Muscle of leg (tissue), 11 donors: ENCODE results near the gene RNF207. TPM values are rescaled to one million over a fixed set of nuclear protein-coding genes. Genes with fewer than 3 reads are reported as not detected.

ENCODE experiments used
- DNase-seq: peaks from one replicate; pipeline ENCODE4 v3.0.0; 2013
- H3K27ac ChIP-seq: one replicate; pipeline ENCODE4 v1.5.1; 2013; ENCODE audit warnings: mild to moderate bottlenecking, low read length, control low read depth
- H3K27me3 ChIP-seq: one replicate; pipeline ENCODE4 v1.6.1; 2013; ENCODE audit warnings: low read length; ENCODE audit not compliant: control insufficient read depth, insufficient read depth
- H3K36me3 ChIP-seq: one replicate; pipeline ENCODE4 v1.6.1; 2013; ENCODE audit warnings: low read length; ENCODE audit not compliant: control insufficient read depth, insufficient read depth
- H3K4me1 ChIP-seq: one replicate; pipeline ENCODE4 v1.6.1; 2013; ENCODE audit warnings: low read length; ENCODE audit not compliant: control insufficient read depth, insufficient read depth
- H3K4me3 ChIP-seq: one replicate; pipeline ENCODE4 v1.5.1; 2013; ENCODE audit warnings: low read length, control low read depth
- H3K9me3 ChIP-seq: replicated peaks from 2 replicates; pipeline ENCODE4 v1.6.1; 2013; ENCODE audit warnings: low read depth, low read length; ENCODE audit not compliant: control insufficient read depth
- WGBS: methylation state at CpG from one replicate; pipeline ENCODE4 v1.1.5; 2013; ENCODE audit warnings: missing lambda C conversion rate; ENCODE audit not compliant: insufficient coverage; 5-methylcytosine and 5-hydroxymethylcytosine counted together
- polyA plus RNA-seq, 8 donors: library from polyadenylated mRNA; unstranded; fragments of 120-200 nt; gene quantifications; one replicate each; pipeline versions ENCODE4 v1.2.1 to v1.2.3, GENCODE V29; 2013; ENCODE audit warnings: inconsistent platforms in 1 of 8, low replicate concordance in 1 of 8; ENCODE audit not compliant: insufficient read length in 8 of 8, insufficient read depth in 1 of 8
- total RNA-seq: library from RNA; stranded (reverse); fragments of 120-200 nt; gene quantifications from one replicate; pipeline ENCODE4 v1.2.4, GENCODE V29; 2013

RNF207 gene
- total and polyA plus RNA-seq, 9 donors, result 13.4 to 41.6 (median 21.7) TPM

DNA sequence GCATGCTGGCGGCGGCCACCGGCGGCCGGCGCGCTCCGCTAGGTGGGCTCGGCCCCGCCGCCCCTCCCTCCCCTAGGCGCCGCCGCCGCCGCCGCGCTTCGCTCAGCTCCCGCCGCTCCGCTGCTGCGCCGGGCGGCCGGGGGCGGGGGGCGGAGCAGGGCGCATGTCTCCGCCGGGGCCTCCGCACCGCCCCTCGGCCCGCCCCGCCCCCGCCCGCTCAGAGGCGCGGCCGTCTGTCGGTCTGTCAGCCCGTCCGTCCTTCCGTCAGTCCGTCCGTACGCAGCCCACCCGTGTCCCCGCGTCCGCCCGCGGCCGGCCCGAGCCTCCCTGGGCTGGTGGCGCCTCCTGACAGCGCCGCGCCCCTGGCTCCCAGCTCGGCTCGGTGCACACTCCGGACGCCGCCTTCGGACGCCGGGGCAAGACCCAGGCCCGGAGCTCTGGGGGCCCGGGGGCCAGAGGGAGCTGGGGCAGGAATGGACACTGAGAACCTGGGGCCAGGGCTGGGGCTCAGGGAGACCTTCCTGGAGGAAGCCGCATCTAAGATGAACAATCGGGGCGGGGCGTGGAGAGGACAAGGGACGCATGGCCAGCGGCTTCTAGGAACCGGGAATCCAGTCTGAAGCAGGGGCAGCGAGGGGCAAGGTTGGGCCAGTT is 55.2 kb downstream of the RNF207 start, which contains the start of gene GPR153:
Gene GPR153, minus strand, starts transcription at position 138 of the 654 bp plus-strand sequence. CDS start 6,193 bp downstream, outside the sequence.
- peaks cover 15% of the 10 kb centered on the region for H3K27me3 ChIP-seq
- H3K4me3 ChIP-seq, result peak within 1 kb of the TSS; percentile 61
- H3K9me3 ChIP-seq, result no peaks in the 10 kb centered on the region
- H3K27ac ChIP-seq, result peak within 1 kb of the TSS; percentile 92
- H3K36me3 ChIP-seq, result no peaks in the 10 kb centered on the region
- H3K4me1 ChIP-seq, result peaks cover 58% of the 10 kb centered on the region
- 1% methylated on average over 78 of the region's 78 CpGs for WGBS
- DNase-seq, result peak; percentile 75

DNA sequence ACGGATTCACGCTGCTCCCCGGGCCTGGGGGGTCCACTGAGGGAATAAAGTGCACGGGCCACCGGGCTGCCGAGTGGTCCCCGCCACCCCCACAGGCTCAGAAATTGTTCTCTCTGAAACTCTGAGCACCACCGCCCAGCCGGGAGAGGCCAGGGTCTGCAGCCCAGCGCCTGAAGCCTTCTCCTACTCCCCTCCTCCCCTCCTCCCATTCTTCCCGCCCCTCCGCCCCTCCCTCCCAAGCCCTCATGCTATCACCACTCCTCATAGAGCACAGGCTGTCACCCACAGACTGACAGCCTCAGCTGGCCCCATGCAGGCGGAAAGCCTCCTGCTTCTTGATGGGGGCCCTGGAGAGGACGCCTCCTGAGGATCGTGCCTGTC is 55.7 kb downstream of the RNF207 start:
- DNase-seq, result peak; percentile 85
- peaks cover 15% of the 10 kb centered on the region for H3K27me3 ChIP-seq
- no peaks in the 10 kb centered on the region for H3K9me3 ChIP-seq
- H3K4me1 ChIP-seq, result peaks cover 64% of the 10 kb centered on the region
- peak overlapping the region; percentile 46 for H3K4me3 ChIP-seq
- no peaks in the 10 kb centered on the region for H3K36me3 ChIP-seq
- peak overlapping the region; percentile 92 for H3K27ac ChIP-seq
- WGBS, result 16% methylated on average over 10 of the region's 15 CpGs

DNA sequence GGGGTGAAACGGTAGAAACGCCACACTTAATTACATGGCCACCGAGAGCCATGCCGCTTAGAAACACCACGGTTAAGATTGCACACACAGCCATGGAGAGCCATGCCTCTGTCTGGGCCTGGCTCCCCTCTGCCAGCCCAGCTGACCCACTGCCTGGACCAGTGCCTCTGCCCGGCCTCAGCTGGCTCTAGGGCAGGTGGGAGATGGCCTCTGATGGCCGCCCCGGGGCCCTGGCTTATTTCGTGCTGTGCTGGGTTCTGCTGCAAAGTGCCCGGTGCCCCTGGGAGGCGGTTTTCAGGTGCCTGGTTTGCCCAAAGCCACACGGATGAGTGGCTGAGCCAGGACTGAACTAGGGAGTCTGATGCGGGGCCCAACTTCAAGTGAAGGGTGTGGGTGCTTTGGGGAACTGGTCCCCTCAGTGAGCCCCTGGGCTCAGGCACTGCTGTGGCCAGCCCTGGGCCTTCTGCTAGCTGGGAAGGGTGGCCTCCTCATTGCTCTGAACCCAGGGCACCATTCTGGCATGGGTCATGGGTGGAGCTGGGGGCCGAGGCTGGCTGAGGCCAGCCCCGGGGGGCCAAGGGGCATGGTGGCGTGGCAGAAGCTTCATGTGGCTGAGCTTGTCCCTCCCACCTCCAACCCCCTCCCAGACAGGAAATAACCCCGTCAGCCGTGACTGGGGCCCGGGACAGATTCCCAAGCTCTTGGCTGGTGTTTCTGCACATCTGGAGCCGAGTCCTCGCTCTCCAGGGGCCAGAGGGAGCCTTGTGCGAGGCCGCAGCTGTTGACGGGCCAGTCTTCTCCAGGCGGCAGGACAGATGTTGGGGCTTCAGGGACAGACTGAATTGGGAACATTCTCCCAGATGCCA is 56.9 kb downstream of the RNF207 start:
- H3K4me3 ChIP-seq, result no peak overlapping the region
- H3K27me3 ChIP-seq, result peaks cover 15% of the 10 kb centered on the region
- DNase-seq, result peak; percentile 96
- WGBS, result 41% methylated on average over 25 of the region's 25 CpGs
- no peaks in the 10 kb centered on the region for H3K36me3 ChIP-seq
- peaks cover 72% of the 10 kb centered on the region for H3K4me1 ChIP-seq
- H3K27ac ChIP-seq, result peak overlapping the region; percentile 83
- no peaks in the 10 kb centered on the region for H3K9me3 ChIP-seq

DNA sequence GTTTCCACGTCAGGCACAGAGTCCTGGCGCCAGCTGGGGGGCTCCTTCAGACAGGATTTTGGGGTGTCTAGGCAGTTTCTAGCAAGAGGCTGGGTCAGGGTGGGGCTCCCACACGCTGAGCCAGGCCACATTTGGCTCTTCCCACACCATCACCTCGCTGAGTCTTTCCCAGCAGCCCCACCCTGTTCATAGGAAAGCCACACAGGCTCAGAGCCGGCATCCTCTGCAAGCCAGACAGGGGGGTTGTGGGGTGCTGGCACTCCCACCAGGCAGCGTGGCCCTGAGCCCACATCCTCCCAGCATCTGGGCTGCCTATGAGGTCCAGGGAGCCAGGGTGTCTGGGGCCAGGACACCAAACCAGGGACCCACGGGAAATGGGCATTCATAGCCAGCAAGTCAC is 57.8 kb downstream of the RNF207 start:
- no peak overlapping the region for H3K4me3 ChIP-seq
- H3K27ac ChIP-seq, result peak overlapping the region; percentile 74
- H3K4me1 ChIP-seq, result peaks cover 72% of the 10 kb centered on the region
- WGBS, result 44% methylated on average over 4 of the region's 7 CpGs
- peaks cover 15% of the 10 kb centered on the region for H3K27me3 ChIP-seq
- H3K9me3 ChIP-seq, result no peaks in the 10 kb centered on the region
- no peaks in the 10 kb centered on the region for H3K36me3 ChIP-seq
- peak; percentile 45 for DNase-seq

DNA sequence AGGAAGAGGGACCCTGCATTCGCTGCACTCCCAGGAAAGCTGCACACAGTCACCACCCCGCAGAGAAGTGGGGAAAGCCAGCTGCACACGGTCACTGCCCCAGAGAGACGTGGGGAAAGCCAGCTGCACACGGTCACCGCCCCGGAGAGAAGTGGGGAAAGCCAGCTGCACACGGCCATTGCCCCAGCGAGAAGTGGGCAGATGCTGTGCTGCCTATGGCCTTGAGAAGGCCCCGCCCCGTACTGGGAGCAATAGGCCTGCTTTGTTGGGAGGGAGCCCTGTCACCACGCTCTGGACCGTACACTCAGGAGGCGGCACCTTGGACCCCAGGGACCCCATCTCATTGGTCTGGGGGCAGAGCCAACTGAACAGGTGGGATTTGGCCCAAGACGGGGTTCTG is 59.2 kb downstream of the RNF207 start:
- no peak overlapping the region for H3K27ac ChIP-seq
- WGBS, result 69% methylated on average over 13 of the region's 15 CpGs
- H3K4me1 ChIP-seq, result peaks cover 80% of the 10 kb centered on the region
- no peak overlapping the region for H3K4me3 ChIP-seq
- peaks cover 13% of the 10 kb centered on the region for H3K27me3 ChIP-seq
- no peaks in the 10 kb centered on the region for H3K36me3 ChIP-seq
- no peaks in the 10 kb centered on the region for H3K9me3 ChIP-seq
- DNase-seq, result peak; percentile 54

DNA sequence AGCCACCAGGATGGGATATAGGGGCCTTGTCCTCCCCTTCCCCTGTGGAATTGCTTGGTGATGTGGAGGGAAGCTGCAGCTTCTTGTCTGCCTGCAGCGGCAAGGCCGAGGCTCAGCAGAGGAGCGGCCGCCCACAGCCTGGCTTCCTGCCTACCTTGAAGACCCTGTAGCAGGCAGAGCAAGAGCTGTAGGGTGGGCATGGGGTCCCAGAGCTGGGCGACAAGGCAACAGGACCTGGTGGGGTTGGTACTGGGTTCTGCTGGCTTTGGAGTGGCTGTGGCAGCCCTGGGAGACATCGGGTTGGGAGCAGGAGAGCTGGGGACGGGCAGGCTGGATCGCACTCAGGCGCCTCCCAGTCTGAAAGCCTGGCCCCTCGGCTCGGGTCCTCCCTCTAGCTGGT is 60.7 kb downstream of the RNF207 start:
- no peak for DNase-seq
- WGBS, result 67% methylated on average over 9 of the region's 11 CpGs
- no peak overlapping the region for H3K4me3 ChIP-seq
- no peaks in the 10 kb centered on the region for H3K9me3 ChIP-seq
- H3K4me1 ChIP-seq, result peaks cover 87% of the 10 kb centered on the region
- H3K27me3 ChIP-seq, result peaks cover 8% of the 10 kb centered on the region
- no peak overlapping the region for H3K27ac ChIP-seq
- no peaks in the 10 kb centered on the region for H3K36me3 ChIP-seq

DNA sequence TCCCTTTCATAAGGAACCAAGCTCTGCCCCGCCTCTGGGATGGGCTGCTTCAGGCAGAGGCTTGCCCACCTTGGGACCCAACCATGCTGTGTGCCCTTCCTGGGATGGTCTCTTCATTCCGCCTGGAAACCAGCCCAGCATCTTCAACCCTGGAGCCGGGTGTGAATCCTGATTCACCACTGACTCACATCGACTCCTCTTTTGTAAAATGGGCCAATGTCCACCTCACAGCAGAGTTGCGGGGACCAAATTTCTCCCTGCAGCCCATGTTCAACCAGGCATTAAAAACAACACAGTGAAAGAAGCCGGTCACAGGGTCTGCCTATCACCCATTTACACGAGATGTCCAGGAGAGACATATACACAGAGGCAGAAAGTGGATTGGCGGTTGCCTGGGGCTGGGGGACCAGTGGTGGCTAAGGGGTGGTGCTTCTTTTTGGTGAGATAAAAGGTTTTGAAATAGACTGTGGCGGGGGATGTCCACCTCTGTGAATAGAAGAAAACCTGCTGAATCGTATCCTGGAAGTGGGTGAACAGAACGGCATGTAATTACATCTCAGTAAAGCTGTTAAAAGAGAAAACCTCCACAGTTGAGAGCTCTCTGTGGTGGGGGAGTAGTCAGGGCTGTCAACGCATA is 61.9 kb downstream of the RNF207 start:
- no peaks in the 10 kb centered on the region for H3K9me3 ChIP-seq
- no peak for DNase-seq
- H3K36me3 ChIP-seq, result no peaks in the 10 kb centered on the region
- H3K27me3 ChIP-seq, result no peaks in the 10 kb centered on the region
- WGBS, result 93% methylated on average over 9 of the region's 12 CpGs
- H3K4me1 ChIP-seq, result peaks cover 87% of the 10 kb centered on the region
- no peak overlapping the region for H3K4me3 ChIP-seq
- no peak overlapping the region for H3K27ac ChIP-seq

DNA sequence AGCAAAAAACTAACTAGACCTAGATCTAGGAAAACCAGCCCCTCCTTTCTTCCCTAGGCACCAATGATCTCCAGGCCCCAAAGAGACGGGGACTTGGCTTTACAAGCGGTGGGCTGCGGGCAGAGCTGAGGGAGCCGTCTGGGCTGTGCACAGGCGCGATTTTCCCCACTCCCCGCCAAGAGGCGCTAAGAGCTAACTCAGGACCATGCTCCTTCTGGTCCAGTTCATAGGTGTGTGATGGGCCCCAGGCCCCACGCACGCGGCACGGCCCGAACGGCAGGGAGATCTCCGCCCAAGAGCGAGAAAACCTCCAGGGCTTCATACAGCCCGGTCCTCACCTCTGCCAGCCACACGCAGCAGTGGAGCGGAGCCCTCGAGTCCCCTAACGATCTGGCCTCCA is 62.5 kb downstream of the RNF207 start:
- H3K4me1 ChIP-seq, result peaks cover 87% of the 10 kb centered on the region
- H3K36me3 ChIP-seq, result no peaks in the 10 kb centered on the region
- H3K9me3 ChIP-seq, result no peaks in the 10 kb centered on the region
- no peak for DNase-seq
- no peak overlapping the region for H3K27ac ChIP-seq
- H3K27me3 ChIP-seq, result no peaks in the 10 kb centered on the region
- H3K4me3 ChIP-seq, result no peak overlapping the region
- WGBS, result 64% methylated on average over 9 of the region's 21 CpGs

DNA sequence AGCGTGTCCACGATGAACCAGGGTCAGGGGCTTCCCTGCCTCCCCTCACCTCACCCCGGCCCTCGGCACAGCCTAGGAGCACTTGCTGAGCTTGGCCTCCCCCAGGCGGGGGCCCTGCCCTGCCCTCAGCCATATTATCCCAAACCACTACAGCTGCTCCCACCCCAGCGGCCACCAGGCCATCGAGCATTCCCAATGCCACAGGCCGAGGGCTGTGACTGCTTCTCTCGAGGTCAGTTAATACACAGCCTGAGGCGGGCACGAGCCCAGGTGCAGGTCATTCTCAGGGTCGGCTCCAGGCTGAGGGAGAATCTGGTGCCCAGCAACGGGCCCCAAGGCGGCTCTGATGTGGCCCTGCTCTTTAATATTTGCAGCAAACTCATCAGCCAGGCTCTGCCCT is 63.4 kb downstream of the RNF207 start:
- no peak for DNase-seq
- H3K36me3 ChIP-seq, result no peaks in the 10 kb centered on the region
- peaks cover 85% of the 10 kb centered on the region for H3K4me1 ChIP-seq
- no peaks in the 10 kb centered on the region for H3K9me3 ChIP-seq
- no peaks in the 10 kb centered on the region for H3K27me3 ChIP-seq
- no peak overlapping the region for H3K27ac ChIP-seq
- no peak overlapping the region for H3K4me3 ChIP-seq
- 91% methylated on average over 12 of the region's 14 CpGs for WGBS
